Skeletal muscle cell (primary cell): ENCODE measurements around the gene SLC17A2.

Source experiments
- DNase-seq: peaks from one replicate; pipeline ENCODE4 v3.0.0-alpha.2; 2010; ENCODE audit warnings: low read depth
- H3K4me3 ChIP-seq: 2 replicates; pipeline ENCODE4 v1.5.1; 2011; ENCODE audit warnings: low read depth, mild to moderate bottlenecking, control low read depth, low read length, moderate library complexity

The SLC17A2 gene, protein sequence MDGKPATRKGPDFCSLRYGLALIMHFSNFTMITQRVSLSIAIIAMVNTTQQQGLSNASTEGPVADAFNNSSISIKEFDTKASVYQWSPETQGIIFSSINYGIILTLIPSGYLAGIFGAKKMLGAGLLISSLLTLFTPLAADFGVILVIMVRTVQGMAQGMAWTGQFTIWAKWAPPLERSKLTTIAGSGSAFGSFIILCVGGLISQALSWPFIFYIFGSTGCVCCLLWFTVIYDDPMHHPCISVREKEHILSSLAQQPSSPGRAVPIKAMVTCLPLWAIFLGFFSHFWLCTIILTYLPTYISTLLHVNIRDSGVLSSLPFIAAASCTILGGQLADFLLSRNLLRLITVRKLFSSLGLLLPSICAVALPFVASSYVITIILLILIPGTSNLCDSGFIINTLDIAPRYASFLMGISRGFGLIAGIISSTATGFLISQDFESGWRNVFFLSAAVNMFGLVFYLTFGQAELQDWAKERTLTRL

DNA sequence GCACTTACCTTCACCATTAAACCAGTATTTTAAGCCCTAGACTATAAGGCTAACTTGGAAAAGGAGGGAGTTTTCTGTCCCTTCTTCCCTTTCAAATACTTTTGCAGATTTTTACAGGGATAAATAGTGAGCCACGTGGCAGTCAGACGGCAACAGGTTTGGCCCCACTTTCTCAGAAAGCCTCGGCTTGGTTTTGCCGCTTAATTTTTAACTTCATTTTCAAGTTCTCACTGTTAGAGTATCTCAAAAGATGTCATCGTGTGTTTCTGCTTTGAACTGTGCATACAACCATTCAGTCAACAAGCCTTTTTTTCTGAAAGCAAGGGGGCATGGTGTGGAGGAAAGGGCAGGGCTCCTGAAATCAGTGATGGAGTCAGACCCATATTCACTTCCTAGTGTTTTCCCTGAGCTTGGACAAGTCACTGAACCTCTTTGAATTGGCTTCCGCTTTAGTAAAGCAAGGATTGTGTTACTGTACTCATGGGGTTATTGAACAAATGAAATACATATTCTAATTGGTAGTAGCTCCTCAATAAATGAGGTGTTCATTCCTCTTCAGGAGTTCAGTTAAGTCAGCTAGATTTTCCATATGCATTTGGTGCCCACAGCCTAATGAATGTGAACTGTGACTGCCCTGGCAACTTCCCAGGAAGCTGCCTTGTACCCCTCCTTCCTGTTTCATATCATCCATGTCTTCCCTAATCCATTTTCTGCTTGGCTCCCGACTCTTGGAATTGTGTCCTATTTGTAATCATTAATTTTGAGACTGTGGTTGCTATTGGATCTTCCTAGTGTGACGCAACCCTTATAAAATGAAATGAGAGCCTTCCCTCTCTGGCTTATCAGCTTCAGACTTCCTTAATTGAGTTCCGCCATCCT lies at the start of gene SLC17A2:
SLC17A2 (minus strand) TSS at position 160 of the 879 bp plus-strand sequence. CDS start 4,895 bp downstream, outside the sequence.
- no peak for DNase-seq
- no peak within 1 kb of the TSS for H3K4me3 ChIP-seq

GRCh38 chr6:25975923-25976560 lies 45.6 kb upstream of the SLC17A2 start:
- DNase-seq = no peak
- H3K4me3 ChIP-seq = no peak overlapping the region

GRCh38 chr6:25973923-25974555 lies 43.5 kb upstream of the SLC17A2 start:
- H3K4me3 ChIP-seq = no peak overlapping the region
- no peak for DNase-seq

DNA sequence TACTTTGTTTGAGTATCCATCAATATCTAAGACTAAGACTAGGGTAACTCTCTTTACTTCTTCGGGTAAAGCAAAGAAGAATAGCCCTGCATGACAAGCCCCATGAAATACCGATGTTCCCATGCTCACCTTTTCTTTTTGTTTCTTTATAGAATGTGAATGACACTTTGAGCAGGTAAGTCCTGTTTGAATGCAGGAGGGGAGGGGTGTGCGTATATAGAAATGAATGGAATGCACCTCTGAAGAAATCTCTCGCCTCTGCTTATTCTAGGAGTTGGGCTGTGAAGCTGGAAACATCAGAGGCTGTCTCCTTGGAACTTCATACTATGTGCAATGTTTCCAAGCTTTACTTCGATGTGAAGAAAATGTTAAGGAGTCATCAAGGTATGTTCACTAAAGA lies 42.4 kb upstream of the SLC17A2 start:
- H3K4me3 ChIP-seq = no peak overlapping the region
- no peak for DNase-seq

GRCh38 chr6:25972128-25972527 lies 41.6 kb upstream of the SLC17A2 start:
- no peak overlapping the region for H3K4me3 ChIP-seq
- DNase-seq = no peak

- peak; percentile 92 for DNase-seq
- H3K4me3 ChIP-seq = no peak overlapping the region
Observed at GRCh38 chr6:25971187-25971821, 40.8 kb upstream of the SLC17A2 start.

- H3K4me3 ChIP-seq = no peak overlapping the region
- no peak for DNase-seq
Observed at GRCh38 chr6:25968769-25969168, 38.3 kb upstream of the SLC17A2 start.

DNA sequence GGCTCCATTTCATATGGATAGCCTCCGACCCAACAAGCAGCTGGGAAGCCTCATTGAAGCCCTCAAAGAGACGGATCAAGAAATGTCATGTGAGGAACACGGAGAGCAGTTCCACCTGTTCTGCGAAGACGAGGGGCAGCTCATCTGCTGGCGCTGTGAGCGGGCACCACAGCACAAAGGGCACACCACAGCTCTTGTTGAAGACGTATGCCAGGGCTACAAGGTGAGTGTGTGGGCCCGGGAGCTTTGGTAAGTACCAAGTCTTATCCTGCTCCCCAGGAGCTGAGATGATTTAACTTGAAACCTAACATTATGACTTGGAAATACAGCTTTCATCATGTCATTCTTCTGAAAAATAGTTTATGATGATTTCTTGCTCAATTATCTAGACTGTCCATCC lies 36.2 kb upstream of the SLC17A2 start:
- DNase-seq = no peak

GRCh38 chr6:25965058-25965457 lies 34.6 kb upstream of the SLC17A2 start:
- no peak overlapping the region for H3K4me3 ChIP-seq

More for the DNA sequence above, 36.2 kb upstream of the SLC17A2 start:
- H3K4me3 ChIP-seq = no peak overlapping the region

DNA sequence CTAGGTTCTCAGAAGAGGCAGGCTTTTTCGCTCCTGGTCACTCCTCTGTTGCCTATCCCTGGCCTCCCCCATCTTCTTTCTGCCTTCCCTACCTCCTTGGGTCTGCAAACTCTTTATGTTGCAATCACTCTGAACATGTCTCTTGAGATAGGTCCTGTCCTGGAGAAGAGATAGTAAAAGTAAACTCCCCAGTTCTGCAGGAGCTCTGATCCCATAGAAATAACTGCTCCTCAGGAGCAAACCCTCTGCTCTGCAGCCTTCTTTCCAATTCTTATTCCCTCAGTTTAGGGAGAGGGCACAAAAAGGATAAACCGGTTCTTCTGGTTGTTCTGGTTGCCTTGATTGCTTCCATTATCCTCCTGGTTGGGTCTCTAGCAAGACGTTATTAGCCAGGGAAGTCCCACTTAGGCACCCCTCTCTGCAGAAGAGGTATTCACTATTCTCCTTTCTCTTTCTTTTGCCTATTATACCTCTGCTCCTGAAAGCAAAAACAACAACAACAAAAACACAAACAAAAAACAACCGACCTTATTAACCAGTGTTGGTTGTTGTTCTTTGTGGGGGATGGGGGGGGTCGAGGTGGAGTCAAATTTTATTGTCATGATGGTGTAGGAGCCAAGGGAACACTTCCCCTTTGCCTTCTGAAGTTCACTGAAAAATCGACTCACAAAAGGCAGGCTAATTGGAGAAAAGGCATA lies 33.1 kb upstream of the SLC17A2 start:
- DNase-seq = no peak
- peak overlapping the region; percentile 73 for H3K4me3 ChIP-seq

More at GRCh38 chr6:25965058-25965457, 34.6 kb upstream of the SLC17A2 start:
- DNase-seq = no peak

- DNase-seq = peak; percentile 73
- peak within 1 kb of the TSS; percentile 73 for H3K4me3 ChIP-seq
Observed at GRCh38 chr6:25962149-25963127, 31.9 kb upstream of the SLC17A2 start, which contains the start of gene TRIM38. Gene TRIM38 (plus strand): TSS chr6:25962802. CDS start chr6:25966523, 3,721 bp downstream.

DNA sequence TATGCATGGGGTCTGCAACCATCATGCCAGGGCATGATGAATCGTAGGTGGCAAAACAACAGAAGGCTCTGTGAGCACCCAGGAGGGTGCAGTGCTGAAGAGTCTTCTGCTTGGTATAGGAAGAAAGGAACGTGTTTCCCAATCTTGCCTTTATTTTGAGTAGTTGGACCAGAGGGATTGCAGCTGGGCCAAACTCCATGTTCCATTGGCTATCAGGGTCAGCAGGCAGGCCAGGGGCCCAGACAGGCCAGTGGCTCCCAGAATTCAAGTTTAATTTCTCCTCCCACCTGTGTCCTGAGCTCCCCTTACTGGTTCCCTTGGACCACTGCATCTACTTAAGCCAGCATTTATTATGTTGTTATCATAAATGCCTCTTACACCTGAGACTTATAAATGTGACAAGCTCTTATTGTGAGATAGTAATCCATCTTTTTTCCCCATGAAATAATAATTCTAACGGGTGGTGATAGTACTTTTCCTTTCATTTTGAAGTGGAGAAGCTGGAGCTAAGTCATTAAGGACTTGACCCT lies 31.2 kb upstream of the SLC17A2 start:
- H3K4me3 ChIP-seq = peak overlapping the region; percentile 73
- DNase-seq = no peak

- no peak overlapping the region for H3K4me3 ChIP-seq
- no peak for DNase-seq
Observed at GRCh38 chr6:25960734-25961133, 30.2 kb upstream of the SLC17A2 start.

DNA sequence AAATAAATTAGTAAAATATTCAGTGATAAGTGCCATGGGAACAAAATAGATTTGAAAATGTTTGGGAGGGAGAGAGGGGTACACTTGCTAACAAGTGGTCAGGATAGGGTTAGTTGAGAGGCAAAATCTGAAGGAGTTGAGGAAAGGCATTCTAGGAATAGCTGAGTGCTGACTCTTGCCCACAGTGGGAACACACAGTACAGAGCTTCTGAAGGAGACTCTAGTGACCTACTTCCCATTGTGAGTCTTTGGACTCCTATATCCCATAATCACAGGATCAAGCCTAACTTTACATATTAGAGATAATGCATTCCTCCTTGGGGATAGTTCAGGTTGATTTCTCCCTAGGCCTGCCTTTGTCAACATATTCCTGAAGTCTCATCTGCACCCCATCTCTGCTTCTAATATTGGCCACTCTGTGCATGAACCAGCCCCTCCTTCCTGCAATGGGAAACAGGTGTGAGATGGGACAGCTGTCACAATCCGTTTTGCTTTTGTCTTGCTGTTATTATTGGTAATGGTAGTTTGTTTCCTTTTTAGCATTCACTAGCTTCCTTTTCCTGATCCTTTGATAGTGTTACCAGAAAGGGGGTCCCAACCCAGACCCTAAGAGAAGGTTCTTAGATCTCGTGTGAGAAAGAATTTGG lies 29.5 kb upstream of the SLC17A2 start:
- no peak for DNase-seq
- H3K4me3 ChIP-seq = no peak overlapping the region

- no peak for DNase-seq
- H3K4me3 ChIP-seq = no peak overlapping the region
Observed at GRCh38 chr6:25958700-25959162, 28.2 kb upstream of the SLC17A2 start.

GRCh38 chr6:25956226-25956625 lies 25.7 kb upstream of the SLC17A2 start:
- DNase-seq = no peak
- no peak overlapping the region for H3K4me3 ChIP-seq
